ENCODE results near the gene PRR23A.

Gene PRR23A

DNA sequence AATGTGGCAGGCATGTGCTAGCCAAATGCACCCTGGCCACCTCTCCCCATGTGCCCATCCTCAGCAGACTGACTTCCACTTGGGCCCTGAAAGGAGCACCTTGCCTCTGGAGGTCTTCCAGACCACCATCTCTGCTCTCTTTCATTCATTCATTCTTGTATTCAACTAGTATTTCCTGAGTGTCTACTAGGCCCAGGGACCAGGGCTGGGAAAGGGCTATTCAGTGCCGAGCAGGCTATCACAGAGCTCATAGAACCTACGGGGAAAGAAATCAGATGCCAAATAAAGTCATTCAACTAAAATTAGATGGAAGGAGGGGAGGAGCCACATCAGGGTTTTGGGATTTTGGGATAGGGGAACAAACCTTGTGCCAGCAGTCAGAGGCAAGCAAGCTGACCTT lies 18.9 kb downstream of the PRR23A start:
- no peak overlapping the region for H3K4me3 ChIP-seq (ENCODE audit: low read length)
- TF ChIP-seq, protein P1, sequence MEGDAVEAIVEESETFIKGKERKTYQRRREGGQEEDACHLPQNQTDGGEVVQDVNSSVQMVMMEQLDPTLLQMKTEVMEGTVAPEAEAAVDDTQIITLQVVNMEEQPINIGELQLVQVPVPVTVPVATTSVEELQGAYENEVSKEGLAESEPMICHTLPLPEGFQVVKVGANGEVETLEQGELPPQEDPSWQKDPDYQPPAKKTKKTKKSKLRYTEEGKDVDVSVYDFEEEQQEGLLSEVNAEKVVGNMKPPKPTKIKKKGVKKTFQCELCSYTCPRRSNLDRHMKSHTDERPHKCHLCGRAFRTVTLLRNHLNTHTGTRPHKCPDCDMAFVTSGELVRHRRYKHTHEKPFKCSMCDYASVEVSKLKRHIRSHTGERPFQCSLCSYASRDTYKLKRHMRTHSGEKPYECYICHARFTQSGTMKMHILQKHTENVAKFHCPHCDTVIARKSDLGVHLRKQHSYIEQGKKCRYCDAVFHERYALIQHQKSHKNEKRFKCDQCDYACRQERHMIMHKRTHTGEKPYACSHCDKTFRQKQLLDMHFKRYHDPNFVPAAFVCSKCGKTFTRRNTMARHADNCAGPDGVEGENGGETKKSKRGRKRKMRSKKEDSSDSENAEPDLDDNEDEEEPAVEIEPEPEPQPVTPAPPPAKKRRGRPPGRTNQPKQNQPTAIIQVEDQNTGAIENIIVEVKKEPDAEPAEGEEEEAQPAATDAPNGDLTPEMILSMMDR (conservative IDR thresholded peaks at IDR 0.05; ENCODE audit: low read depth, low read length) = no peak
- no peak for DNase-seq (ENCODE audit: low read depth)

DNA sequence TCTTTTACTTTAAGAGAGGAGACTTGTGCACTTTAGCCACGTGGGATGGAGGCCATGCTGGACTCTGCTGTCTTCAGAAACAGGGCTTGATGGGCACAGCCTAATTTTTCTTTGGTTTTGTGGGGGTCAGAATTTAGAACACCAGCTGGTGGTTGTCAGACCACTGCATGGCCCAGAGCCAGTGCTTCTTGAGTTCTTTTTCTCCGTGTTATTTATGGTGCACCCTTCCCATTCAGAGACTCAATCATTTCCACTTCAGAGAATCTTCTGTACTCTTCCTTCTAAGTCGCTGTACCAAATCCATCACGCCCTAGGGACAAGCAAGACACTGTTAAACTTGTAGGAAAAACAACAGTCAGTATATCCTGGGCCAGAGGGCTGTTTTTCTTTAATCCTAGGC lies 20.1 kb downstream of the PRR23A start:
- DNase-seq (ENCODE audit: low read depth) = no peak
- TF ChIP-seq, protein P1 (conservative IDR thresholded peaks at IDR 0.05; ENCODE audit: low read depth, low read length) = no peak
- no peak overlapping the region for H3K4me3 ChIP-seq (ENCODE audit: low read length)

DNA sequence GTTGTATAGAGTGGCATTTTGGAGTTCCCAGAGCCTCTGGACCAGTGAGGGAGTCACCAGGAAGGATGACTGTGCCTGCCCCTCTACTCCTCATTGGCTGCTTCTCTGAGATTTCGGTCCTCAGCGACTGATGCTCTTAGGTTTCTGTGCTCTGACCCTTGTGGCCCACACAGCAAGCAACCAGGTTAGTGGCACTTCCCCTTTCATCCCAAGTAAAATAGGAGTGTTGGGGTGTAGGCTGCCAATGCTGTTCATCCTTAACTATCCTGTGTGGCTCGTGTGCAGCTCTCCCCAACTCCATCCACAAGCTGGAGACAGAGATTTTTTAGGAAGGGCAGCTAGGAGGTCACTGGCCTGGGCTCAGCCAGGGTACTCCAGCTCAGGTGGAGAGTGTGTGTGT lies 21.3 kb downstream of the PRR23A start:
- TF ChIP-seq, protein P1 (conservative IDR thresholded peaks at IDR 0.05; ENCODE audit: low read depth, low read length) = no peak
- DNase-seq (ENCODE audit: low read depth) = no peak
- H3K4me3 ChIP-seq (ENCODE audit: low read length) = no peak overlapping the region

DNA sequence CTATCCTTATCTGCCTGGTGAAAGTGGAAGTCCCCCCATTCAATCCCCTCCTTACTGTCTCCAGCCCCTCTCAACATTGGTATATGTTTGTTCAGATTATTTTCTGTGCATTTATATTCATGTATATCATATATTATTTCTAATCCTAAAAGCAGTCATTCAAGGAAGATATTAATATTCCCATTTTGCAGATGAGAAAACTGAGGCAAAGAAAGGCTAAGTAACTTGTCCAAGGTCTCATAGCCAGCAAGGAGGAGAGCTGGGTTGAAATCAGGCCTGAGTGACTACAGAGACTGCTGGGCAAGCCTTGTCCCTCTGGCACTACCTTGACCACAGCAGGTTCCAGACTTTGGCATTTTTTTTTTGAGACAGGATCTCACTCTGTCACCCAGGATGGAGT lies 30.0 kb downstream of the PRR23A start:
- TF ChIP-seq, protein P1 (conservative IDR thresholded peaks at IDR 0.05; ENCODE audit: low read depth, low read length) = no peak
- no peak overlapping the region for H3K4me3 ChIP-seq (ENCODE audit: low read length)
- no peak for DNase-seq (ENCODE audit: low read depth)

DNA sequence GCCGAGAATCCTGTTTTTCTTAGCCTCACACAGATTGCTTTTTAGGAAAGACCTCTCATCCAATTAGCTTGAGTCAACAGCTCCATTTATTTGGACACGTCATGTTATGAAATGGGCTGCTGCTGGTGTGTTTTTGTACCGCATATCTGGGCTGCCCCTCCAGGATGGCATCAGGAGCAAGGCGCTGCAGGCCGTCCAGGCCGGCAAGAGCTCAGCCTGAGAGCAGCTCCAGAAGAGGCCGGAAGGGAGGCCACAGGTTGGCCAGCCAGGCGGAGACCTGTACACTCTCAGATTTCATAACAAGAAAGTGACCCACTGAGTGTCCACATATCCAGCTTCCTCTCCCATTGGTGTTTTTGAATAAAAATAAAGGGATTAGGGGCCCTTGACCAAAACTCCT lies 30.7 kb downstream of the PRR23A start:
- TF ChIP-seq, protein P1 (conservative IDR thresholded peaks at IDR 0.05; ENCODE audit: low read depth, low read length) = no peak
- no peak overlapping the region for H3K4me3 ChIP-seq (ENCODE audit: low read length)
- DNase-seq (ENCODE audit: low read depth) = no peak

DNA sequence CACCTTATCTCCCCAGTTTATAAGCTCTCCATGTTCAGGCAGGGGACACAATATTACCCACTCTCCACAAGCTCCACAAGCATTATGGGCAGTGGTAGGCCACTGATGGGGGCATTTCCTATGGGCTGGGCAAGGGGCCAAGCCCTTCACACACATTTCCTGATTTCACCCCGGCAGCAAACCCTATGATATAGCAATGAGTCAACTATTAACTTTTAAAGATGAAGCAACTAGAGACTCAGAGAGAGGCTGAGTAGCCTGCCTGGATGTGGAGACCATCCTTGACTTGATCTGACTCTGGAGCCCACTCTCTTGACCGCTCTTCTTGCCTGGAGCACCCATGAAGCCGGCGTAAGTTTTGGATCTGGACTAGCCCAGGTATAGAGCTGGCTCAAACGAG lies 31.6 kb downstream of the PRR23A start:
- TF ChIP-seq, protein P1 (conservative IDR thresholded peaks at IDR 0.05; ENCODE audit: low read depth, low read length) = no peak
- no peak overlapping the region for H3K4me3 ChIP-seq (ENCODE audit: low read length)

DNA sequence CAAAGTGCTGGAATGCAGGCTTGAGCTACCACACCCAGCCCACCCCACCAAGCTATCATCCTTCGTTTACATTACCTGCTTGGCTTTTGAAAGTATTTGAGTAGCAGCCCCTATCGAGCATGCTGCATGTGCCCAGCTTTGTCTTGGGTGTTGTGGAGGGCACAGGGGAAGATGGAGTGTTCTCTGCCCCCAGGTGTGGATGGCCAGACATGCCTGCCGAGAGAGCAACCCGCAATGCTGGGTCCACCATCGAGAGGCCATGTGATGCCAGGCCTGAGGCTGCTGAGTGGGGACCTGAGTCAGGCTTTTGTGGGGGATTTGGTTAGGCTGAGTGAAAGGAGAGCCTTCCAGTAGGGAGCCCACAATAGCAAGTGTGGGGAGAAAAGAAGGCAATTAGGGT lies 33.1 kb downstream of the PRR23A start:
- TF ChIP-seq, protein P1 (conservative IDR thresholded peaks at IDR 0.05; ENCODE audit: low read depth, low read length) = no peak
- DNase-seq (ENCODE audit: low read depth) = no peak
- no peak overlapping the region for H3K4me3 ChIP-seq (ENCODE audit: low read length)

More for the DNA sequence above, 31.6 kb downstream of the PRR23A start:
- no peak for DNase-seq (ENCODE audit: low read depth)
